Pancreas (tissue), 10 donors: ENCODE measurements around the gene TFRC. TPM values are rescaled to one million over a fixed set of nuclear protein-coding genes. Genes with fewer than 3 reads are reported as not detected.
"Not testable (repeated sequence)": the region's sequence is repeated elsewhere in the genome, so short reads cannot be mapped to it uniquely, and the experiment has no call there.

ENCODE experiments used
- ATAC-seq, 4 donors: fragments of 200-7000 bp; cut with Tn5 transposase; one replicate each; pipeline versions ENCODE4 v1.8.0 to v1.9.1; 2020; ENCODE audit warnings: mild to moderate bottlenecking in 4 of 4, moderate library complexity in 4 of 4
- DNase-seq, 6 donors: peaks; one replicate each; pipeline ENCODE4 v3.0.0-alpha.2; 2020
- FAIRE-seq: peaks from 2 replicates; lab custom pipeline; 2012; peaks lifted over from hg19 to GRCh38; lab: Jason Lieb, UNC
- H3K27ac ChIP-seq, 4 donors: fragments of 200-600 bp; sonication (generic); 1 replicate in 3 of 4; 2 replicates in 1 of 4; pipeline versions ENCODE4 v1.5.0 to v1.8.0; 2020
- H3K27me3 ChIP-seq, 4 donors: fragments of 200-600 bp; one replicate each; pipeline ENCODE4 v1.8.0; 2021
- H3K36me3 ChIP-seq, 3 donors: fragments of 200-600 bp; sonication (generic) in 1 of 3; one replicate each; pipeline versions ENCODE4 v1.5.0 to v1.8.0; 2020 to 2021
- H3K4me1 ChIP-seq, 3 donors: fragments of 200-600 bp; one replicate each; pipeline ENCODE4 v1.8.0; 2021
- H3K4me3 ChIP-seq, 4 donors: fragments of 200-600 bp; sonication (generic) in 2 of 4; one replicate each; pipeline versions ENCODE4 v1.5.0 to v1.8.0; 2020 to 2021
- H3K9me3 ChIP-seq, 4 donors: fragments of 200-600 bp; one replicate each; pipeline ENCODE4 v1.8.0; 2021
- CTCF ChIP-seq, 4 donors: fragments of 200-600 bp; sonication (generic) in 3 of 4; IDR thresholded peaks; one replicate each; pipeline versions ENCODE4 v1.5.0 to v1.8.0; 2021; ENCODE audit warnings: antibody characterized with exemption in 4 of 4
- WGBS, 2 donors: extraction: QIAGEN DNeasy Blood & Tissue Kit; methylation state at CpG; one replicate each; pipeline ENCODE4 v1.1.7; 2013; 5-methylcytosine and 5-hydroxymethylcytosine counted together
- intact Hi-C, 3 donors: fragments of 100-400 bp; cut with DNase I; formaldehyde crosslinking; loops; one replicate each; pipeline versions ENCODE4 v1.11.1 to v1.14.2; 2022
- polyA plus RNA-seq, 2 donors: library from polyadenylated mRNA; stranded (reverse); fragments of 200-250 nt; gene quantifications; one replicate each; pipeline ENCODE4 v1.2.3, GENCODE V29; 2013
- total RNA-seq, 6 donors: library from RNA; stranded (reverse); fragmentation: NEBNext Ultra II Directional in 4 of 6; extraction: Animal tissue kit (Norgen Biotek cat#: 25700) in 4 of 6; gene quantifications; one replicate each; pipeline versions ENCODE4 v1.2.1 to v1.2.4, GENCODE V29; 2021 to 2023
- donor health status: healthy with polysubstance abuse.
- donor health status: DM: no; HTN: no; CAD: no; lungs with moderate emphysema.
- donor health status: DM: no; HTN: no; CAD: no.
- donor health status: control.
- donor health status: control.
- donor health status: Bipolar disorder and iron deficiency.
- donor health status: DM: yes; HTN: yes; CAD: no.
- donor health status: DM: no; HTN: no; CAD: no.
- donor health status: DM: no; HTN: no; CAD: no.
- donor health status: DM: yes; HTN: yes; CAD: no.

Gene TFRC
- total and polyA plus RNA-seq, 8 donors = 7.8 to 45.6 (median 27.7) TPM

GRCh38 chr3:196073255-196073753 lies 8.6 kb downstream of the TFRC start:
- H3K4me3 ChIP-seq = no peak overlapping the region
- no peaks in the 10 kb centered on the region for H3K4me1 ChIP-seq
- H3K9me3 ChIP-seq = no peaks in the 10 kb centered on the region
- peak; percentile 93 to 99 (median 96) for ATAC-seq
- peak in 4 of 6 donors; percentile 40 to 69 (median 50) for DNase-seq
- WGBS, 2 donors = 25 to 36% methylated on average over 6 of the region's 6 CpGs
- peaks cover 0 to 47% (median 22%) of the 10 kb centered on the region in 3 donors for H3K36me3 ChIP-seq
- no peak overlapping the region for H3K27ac ChIP-seq
- intact Hi-C loops = loop anchor here (2.0 to 10.0 kb wide), 3 partner anchors 121 to 124 kb away; no protein-coding TSS in a partner anchor
- peak; percentile 29 to 71 (median 52) for TF ChIP-seq CTCF (IDR thresholded peaks at IDR 0.05)
- no peaks in the 10 kb centered on the region for H3K27me3 ChIP-seq
- no peak for FAIRE-seq

GRCh38 chr3:196072313-196072712 lies 9.6 kb downstream of the TFRC start:
- intact Hi-C loops = loop anchor here (2.0 to 10.0 kb wide), 3 partner anchors 122 to 125 kb away; no protein-coding TSS in a partner anchor
- WGBS, 2 donors = 93% methylated on average over 1 of the region's 1 CpG

GRCh38 chr3:196068812-196069211 lies 13.1 kb downstream of the TFRC start:
- ATAC-seq, H3K27me3 ChIP-seq, FAIRE-seq, H3K4me1 ChIP-seq, intact Hi-C loops, H3K9me3 ChIP-seq, DNase-seq, H3K4me3 ChIP-seq, H3K27ac ChIP-seq: not testable (repeated sequence)
- whole genome bisulfite sequencing, 2 donors = 95 to 99% methylated on average over 4 of the region's 4 CpGs
- H3K36me3 ChIP-seq = peaks cover 6 to 67% (median 48%) of the 10 kb centered on the region in 3 donors

More at GRCh38 chr3:196072313-196072712, 9.6 kb downstream of the TFRC start:
- H3K27ac ChIP-seq = no peak overlapping the region
- TF ChIP-seq CTCF (IDR thresholded peaks at IDR 0.05) = no peak
- H3K9me3 ChIP-seq = no peaks in the 10 kb centered on the region
- H3K4me3 ChIP-seq = no peak overlapping the region
- H3K4me1 ChIP-seq = no peaks in the 10 kb centered on the region
- DNase-seq (no peak), FAIRE-seq (no peak), ATAC-seq (no peak)
- H3K36me3 ChIP-seq = peaks cover 0 to 57% (median 31%) of the 10 kb centered on the region in 3 donors
- H3K27me3 ChIP-seq = no peaks in the 10 kb centered on the region

GRCh38 chr3:196067439-196067838 lies 14.5 kb downstream of the TFRC start:
- Histone ChIP-seq H3K4me3 (no peak overlapping the region), H3K4me1 (no peaks in the 10 kb centered on the region), H3K9me3 (no peaks in the 10 kb centered on the region), H3K27me3 (no peaks in the 10 kb centered on the region), H3K27ac (no peak overlapping the region), H3K36me3 (peaks cover 6 to 68% (median 59%) of the 10 kb centered on the region in 3 donors)
- FAIRE-seq = no peak
- 86 to 96% methylated on average over 3 of the region's 3 CpGs for WGBS, 2 donors
- ATAC-seq = no peak
- intact Hi-C loops = no loop called here
- TF ChIP-seq CTCF (IDR thresholded peaks at IDR 0.05) = no peak
- no peak for DNase-seq

GRCh38 chr3:196063971-196064370 lies 17.9 kb downstream of the TFRC start:
- no peak overlapping the region for H3K27ac ChIP-seq
- intact Hi-C loops = no loop called here
- FAIRE-seq = no peak
- no peaks in the 10 kb centered on the region for H3K9me3 ChIP-seq
- H3K27me3 ChIP-seq = no peaks in the 10 kb centered on the region
- no peak for DNase-seq
- WGBS, 2 donors = 91 to 96% methylated on average over 1 of the region's 1 CpG
- H3K4me1 ChIP-seq = no peaks in the 10 kb centered on the region
- no peak overlapping the region for H3K4me3 ChIP-seq
- no peak for ATAC-seq
- TF ChIP-seq CTCF (IDR thresholded peaks at IDR 0.05) = no peak
- peaks cover 6 to 67% (median 67%) of the 10 kb centered on the region in 3 donors for H3K36me3 ChIP-seq
